Hippocampal formation (tissue), 2 donors: ENCODE results near the gene FABP2.
"Not testable (repeated sequence)": the region's sequence is repeated elsewhere in the genome, so short reads cannot be mapped to it uniquely, and the experiment has no call there.

ENCODE experiments used
- DNase-seq, 2 donors: peaks; one replicate each; lab custom pipeline; 2025; lab: John Stamatoyannopoulos, UW

The FABP2 gene

DNA sequence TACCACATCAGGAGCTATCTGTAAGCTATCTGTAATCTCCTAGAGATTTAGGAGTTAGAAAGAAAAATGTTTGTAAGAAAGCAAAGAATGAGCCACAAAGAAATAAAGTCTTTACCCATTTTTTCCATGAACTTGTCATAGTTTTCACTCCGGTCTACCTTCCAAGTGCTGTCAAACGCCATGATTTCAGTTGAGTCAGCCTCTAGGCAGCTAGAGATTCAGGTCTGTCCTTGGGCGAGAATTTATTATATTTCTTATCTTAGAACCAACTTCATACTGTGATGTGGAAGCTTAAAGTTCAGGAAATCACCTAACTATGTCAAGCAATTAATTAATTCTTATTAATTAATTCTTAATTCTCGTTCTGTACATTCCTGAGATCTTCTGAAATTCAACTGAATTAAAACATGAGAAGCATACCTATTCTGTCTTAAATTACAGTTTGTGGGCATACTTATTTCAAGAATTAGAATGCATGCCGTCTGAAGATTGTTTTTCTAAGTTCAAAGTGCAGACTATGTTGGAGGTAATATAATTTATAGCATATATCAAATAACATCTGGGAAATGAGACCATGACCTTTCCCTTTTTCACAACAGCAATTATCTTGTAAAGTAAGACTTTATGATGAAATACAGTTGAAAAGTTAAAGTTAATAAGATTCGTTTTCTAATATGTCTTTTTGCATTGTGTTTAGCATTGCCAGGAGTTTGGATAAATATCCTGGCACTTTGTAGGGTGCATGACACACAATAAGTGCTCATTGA, at the start of gene FABP2:
Gene FABP2, minus strand, starts transcription at position 218 of the 767 bp plus-strand sequence. Its CDS starts 36 bp downstream, at position 182.
- no peak for DNase-seq

DNA sequence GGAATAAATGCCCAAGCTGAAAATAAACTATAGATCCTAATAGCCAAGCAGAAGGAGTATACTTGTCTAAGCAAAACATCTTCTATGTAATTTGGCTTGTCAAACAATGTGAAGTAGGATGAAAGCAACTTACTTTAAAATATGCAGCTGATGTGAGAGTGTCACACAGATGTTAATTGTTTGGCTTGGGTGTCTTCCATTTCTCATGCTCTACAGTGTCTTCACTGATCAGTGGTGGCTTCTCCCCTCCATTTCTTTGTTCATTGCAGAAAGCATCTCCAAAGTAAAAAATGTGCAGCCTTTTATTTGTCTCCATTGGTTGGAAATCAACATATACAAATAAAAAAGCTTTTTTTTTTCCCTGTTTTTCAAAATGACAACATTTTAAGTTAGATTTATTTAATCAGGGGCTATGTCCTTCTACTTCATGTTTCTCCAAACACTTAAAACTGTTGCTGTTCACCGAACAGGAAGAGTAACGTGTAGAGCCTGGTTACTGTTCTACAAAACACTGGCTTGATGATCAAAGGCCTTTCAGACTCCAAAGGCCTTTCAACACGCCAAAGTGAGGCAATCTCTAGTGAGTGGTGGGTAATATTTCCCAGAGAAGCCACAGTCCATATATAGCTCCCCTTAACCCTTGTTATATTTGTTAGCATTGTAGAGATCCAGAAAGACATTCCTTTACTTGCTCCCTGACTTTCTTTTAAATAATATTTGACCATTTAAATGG, 49.2 kb upstream of the FABP2 start:
- not testable (repeated sequence) for DNase-seq

DNA sequence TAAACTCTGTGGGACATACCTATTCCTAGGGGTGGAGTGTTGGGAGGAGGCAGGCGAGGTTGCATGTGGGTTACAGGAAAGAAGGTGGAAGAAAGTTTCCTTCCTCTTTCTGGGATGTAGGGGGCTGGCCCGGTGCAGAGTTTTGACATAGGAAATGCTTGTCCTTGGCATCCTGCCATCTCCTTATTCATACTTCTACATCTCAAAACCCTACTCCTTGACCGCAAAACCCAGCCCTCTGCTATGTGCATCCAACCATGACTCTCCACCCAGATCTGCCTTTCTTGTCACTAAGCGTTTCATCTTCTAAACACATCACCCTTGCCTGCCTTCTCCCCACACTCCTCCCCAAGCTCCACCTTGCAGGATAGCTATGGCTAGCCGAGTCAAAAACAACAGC, 48.5 kb upstream of the FABP2 start:
- DNase-seq, result not testable (repeated sequence)

DNA sequence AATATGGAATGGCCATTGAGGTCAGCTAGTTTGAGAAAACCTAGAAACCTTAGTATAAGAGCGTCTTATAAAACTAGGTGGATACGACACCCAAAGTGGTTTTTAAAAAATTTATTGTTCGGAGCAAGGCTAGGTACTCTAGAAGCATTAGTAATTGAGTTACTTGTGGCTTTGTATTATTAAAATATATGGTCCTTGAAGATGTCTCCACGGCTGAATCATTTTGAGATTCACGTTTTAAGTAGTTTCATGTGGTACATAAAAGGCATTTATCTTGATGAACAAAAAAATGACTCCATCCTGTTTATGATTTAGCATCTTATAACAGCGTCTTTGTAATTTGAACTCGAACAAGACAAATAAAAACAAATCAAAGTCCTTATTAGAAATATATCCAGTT, 44.9 kb upstream of the FABP2 start:
- not testable (repeated sequence) for DNase-seq

DNA sequence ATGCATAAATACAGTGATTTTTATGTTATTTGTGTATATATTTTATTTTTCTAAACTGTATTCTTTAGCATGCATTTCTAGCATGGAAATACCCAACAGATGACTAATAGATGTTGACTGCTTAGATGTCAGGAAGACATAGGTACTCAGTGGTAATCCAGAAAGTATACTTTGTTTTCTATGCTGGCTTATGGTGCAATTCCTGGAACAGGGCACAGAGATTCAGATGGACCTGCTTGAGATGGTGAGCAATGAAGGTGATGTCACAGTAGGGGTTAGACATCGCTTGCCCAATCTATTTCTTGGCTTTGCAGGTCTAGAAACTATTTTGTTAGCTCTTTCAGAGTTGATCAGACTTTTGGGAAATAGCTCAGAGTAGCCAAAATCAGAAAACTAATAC, 42.3 kb upstream of the FABP2 start:
- DNase-seq, result not testable (repeated sequence)

DNA sequence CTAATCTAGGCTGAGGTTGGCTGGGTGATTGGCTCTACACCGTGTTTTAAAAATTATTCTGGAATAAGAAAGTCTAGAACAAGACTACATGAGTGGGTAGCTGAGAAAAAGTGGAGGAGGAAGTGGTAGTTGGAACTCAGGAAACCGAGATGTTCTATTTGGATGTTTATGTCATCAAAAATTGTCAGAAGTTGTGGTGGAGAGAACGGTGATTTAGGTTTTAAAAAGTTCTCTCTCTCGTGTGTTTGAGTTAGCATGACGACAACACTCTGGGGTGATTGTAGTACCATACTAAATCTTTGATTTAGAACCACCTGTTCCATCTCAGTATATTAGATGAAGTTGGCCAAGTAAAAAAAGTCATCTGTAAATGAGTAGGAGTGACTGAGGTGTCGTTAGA, 41.4 kb upstream of the FABP2 start:
- DNase-seq, result not testable (repeated sequence)

GRCh38 chr4:119362413-119362812, 40.5 kb upstream of the FABP2 start:
- not testable (repeated sequence) for DNase-seq

DNA sequence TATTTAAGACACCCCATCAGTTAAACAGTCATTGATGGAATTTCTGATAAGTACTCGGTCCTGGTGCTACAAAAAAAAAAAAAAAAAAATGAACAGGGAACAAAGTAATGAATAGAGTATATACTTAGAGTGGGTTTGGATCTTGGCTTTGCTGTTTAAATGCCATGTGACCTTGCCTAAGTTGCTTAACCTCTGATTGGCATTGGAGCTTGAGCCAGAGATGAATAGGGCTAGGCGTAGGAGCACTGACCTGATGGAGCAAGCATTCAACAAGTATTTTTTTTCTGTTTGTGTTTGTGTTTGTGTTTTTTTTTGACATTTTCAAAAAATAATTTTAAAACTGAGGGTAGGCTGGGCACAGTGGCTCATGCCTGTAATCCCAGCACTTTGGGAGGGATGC, 37.9 kb upstream of the FABP2 start:
- DNase-seq, result not testable (repeated sequence)

DNA sequence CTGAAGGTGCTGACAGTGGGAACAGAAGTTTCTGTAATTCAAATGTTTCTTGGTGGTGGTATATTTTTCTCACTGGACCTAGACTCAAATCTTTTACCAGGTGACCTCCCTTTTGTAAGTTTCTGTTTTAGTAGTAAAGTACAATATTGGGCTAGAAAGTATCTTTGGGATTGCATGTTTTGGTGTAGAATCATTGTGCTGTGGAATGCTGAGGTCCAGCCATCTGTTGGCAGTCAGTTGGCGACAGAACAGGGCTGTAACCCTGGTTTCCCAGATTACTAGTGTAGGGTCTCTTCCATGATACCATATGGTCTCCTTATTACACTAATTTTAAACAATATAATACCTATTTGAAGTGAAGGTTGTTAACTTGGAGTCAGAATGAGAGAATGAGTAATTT, 34.9 kb upstream of the FABP2 start:
- DNase-seq, result not testable (repeated sequence)

- DNase-seq, result not testable (repeated sequence)
Observed at GRCh38 chr4:119356041-119356440, 34.1 kb upstream of the FABP2 start.

- not testable (repeated sequence) for DNase-seq
Observed at GRCh38 chr4:119353364-119353763, 31.4 kb upstream of the FABP2 start.

GRCh38 chr4:119348169-119348568, 26.2 kb upstream of the FABP2 start:
- not testable (repeated sequence) for DNase-seq

GRCh38 chr4:119343293-119343692, 21.4 kb upstream of the FABP2 start:
- DNase-seq, result not testable (repeated sequence)

DNA sequence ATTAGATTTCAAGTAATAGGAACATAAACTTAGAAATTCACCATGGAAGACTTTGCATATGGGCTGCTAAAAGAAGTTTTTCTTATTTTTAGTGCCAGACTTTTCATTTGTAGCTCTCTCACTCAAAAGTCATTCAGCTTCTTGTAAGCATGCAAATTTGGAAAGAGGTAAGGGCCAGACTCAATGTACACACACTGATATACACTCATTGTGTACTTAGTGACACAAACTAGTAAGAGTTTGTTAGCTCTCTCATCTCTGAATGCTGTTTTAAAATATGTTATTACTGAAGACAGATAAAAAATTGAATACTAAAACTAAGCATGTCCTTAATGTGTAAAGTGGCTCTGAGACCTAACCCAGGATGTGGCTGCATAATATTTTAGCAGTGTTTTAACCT, 18.0 kb upstream of the FABP2 start:
- not testable (repeated sequence) for DNase-seq

- DNase-seq, result no peak
Observed at GRCh38 chr4:119337010-119337409, 15.1 kb upstream of the FABP2 start.

GRCh38 chr4:119336332-119336979, 14.5 kb upstream of the FABP2 start:
- DNase-seq, result not testable (repeated sequence)

- DNase-seq, result no peak
Observed at GRCh38 chr4:119329835-119330620, 8.1 kb upstream of the FABP2 start.

DNA sequence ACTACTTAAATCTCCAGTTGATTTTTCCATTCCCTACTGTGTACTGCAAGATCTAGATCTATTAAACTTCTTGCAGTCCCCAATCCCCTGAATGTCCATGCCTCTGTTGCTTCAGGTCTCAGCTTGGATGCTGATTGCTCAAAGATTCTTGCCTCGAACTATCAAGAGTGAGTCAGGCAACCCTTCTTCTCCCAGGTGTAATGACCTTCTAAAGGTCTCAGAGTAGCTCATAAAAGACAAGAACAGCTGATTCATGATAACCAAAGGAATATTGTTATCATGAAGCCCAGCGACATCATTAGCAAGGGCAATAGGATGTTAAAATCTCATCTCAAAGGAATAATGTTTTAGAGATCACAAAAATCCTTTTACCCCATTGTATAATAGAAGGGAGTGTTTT, 6.8 kb upstream of the FABP2 start:
- no peak for DNase-seq

DNA sequence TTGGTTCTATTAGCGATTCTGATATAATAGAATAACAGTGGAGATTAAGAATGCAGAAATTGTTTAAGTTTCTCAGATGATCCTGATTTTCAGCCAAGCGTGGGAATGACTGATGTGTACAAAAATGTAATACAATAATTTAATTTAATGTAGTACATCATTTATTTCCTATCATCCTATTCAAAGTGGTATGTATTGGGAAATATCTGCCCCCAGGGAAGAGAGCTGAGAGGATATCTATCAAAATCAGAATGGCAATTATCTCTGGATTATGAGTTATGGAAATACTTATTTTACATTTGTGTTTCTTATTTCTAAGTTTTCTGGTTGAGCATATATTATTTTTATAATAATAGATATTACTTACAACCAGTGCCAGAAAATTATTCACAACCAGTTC, 3.9 kb downstream of the FABP2 start:
- no peak for DNase-seq

DNA sequence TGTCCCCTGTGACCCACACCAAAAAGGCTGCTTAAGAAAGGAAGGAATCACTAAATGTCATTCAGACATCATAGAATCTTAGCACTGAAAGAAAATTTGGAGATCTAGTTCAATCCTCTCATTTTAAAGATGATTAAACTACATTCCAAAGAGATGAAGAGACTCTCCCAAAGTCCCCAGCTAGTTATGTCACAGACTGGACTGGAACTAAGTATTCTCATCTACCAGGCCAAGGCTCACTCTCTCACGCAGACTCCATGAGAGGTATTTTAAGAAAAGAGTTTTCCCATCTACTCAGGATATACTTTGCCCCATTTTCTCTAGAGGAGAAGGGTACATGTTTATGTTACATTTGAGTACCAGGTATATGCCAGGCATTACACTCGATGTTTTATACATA, 6.9 kb downstream of the FABP2 start:
- DNase-seq, result no peak

- DNase-seq, result peak in 1 of 2 donors; percentile 38
Observed at GRCh38 chr4:119314356-119314755, 7.6 kb downstream of the FABP2 start.

DNA sequence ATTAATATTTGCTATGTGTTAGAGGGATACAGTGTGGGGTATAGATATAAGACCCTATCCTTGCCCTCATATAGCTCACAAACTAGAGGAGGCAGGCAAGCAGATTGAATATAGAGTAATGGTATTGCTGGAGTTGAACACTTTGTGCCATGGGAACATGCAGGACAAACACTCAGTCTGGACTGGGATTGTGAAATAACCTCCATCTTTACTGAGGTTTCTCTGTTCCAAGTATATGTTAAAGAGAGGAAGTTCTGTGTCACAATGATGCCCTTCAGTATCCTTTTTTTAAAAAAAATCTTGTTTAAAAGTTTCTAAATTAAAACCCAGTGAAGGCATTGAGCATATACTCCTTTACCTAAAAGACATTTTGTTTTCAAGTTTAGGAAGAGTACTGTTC, 8.7 kb downstream of the FABP2 start:
- DNase-seq, result no peak
